Neuronal stem cell (in vitro differentiated cells): ENCODE results near the gene EIF3L.

Experiments
- DNase-seq: peaks from one replicate; pipeline ENCODE4 v3.0.0-alpha.2; 2013; ENCODE audit warnings: low spot score
- H2AFZ ChIP-seq: one replicate; pipeline ENCODE4 v1.6.1; 2013; ENCODE audit warnings: mild to moderate bottlenecking, low read length, inconsistent platforms
- H2AK5ac ChIP-seq: 2 replicates; pipeline ENCODE4 v1.6.1; 2013; ENCODE audit warnings: low read depth, mild to moderate bottlenecking, inconsistent platforms, low read length, moderate library complexity, mixed read lengths
- H2BK120ac ChIP-seq: 2 replicates; pipeline ENCODE4 v1.6.1; 2013; ENCODE audit warnings: low read depth, mild to moderate bottlenecking, inconsistent platforms, low read length, moderate library complexity, mixed read lengths
- H2BK12ac ChIP-seq: one replicate; pipeline ENCODE4 v1.6.1; 2013; ENCODE audit warnings: low read length, inconsistent platforms
- H2BK15ac ChIP-seq: 2 replicates; pipeline ENCODE4 v1.6.1; 2013; ENCODE audit warnings: mild to moderate bottlenecking, low read length, inconsistent platforms, mixed read lengths
- H2BK5ac ChIP-seq: one replicate; pipeline ENCODE4 v1.6.1; 2013; ENCODE audit warnings: inconsistent platforms, mild to moderate bottlenecking, low read length, moderate library complexity
- H3K14ac ChIP-seq: one replicate; pipeline ENCODE4 v1.6.1; 2013; ENCODE audit warnings: low read length, inconsistent platforms
- H3K18ac ChIP-seq: 2 replicates; pipeline ENCODE4 v1.6.1; 2013; ENCODE audit warnings: low read length, inconsistent platforms
- H3K23ac ChIP-seq: 2 replicates; pipeline ENCODE4 v1.6.1; 2013; ENCODE audit warnings: low read depth, mild to moderate bottlenecking, mixed read lengths, low read length, inconsistent platforms; ENCODE audit not compliant: poor library complexity
- H3K27ac ChIP-seq: replicated peaks from 3 replicates; pipeline ENCODE4 v1.5.1; 2013; ENCODE audit warnings: low read length, inconsistent platforms
- H3K27me3 ChIP-seq, 3 experiments: 2 replicates each; pipeline ENCODE4 v1.6.1; 2013; ENCODE audit warnings: low read length in 3 of 3, mild to moderate bottlenecking in 2 of 3, inconsistent platforms in 1 of 3, low read depth in 1 of 3, mixed read lengths in 1 of 3, moderate library complexity in 1 of 3; ENCODE audit not compliant: control insufficient read depth in 3 of 3, insufficient read depth in 3 of 3
- H3K36me3 ChIP-seq, 2 donors: replicated peaks in 1 of 2; 2 replicates each; pipeline ENCODE4 v1.6.1; 2013; ENCODE audit warnings: low read length in 2 of 2; ENCODE audit not compliant: control insufficient read depth in 2 of 2, insufficient read depth in 2 of 2
- H3K4ac ChIP-seq: 2 replicates; pipeline ENCODE4 v1.6.1; 2013; ENCODE audit warnings: inconsistent platforms, mild to moderate bottlenecking, low read length, moderate library complexity
- H3K4me1 ChIP-seq, 2 donors: 1 replicate in 1 of 2; 2 replicates in 1 of 2; pipeline ENCODE4 v1.6.1; 2013; ENCODE audit warnings: low read length in 2 of 2, low read depth in 1 of 2; ENCODE audit not compliant: control insufficient read depth in 2 of 2, insufficient read depth in 1 of 2
- H3K4me2 ChIP-seq: one replicate; pipeline ENCODE4 v1.6.1; 2013; ENCODE audit warnings: mild to moderate bottlenecking, low read length, inconsistent platforms; ENCODE audit not compliant: insufficient read depth, poor library complexity, severe bottlenecking
- H3K4me3 ChIP-seq, 2 donors: 2 replicates each; pipeline ENCODE4 v1.5.1; 2013; ENCODE audit warnings: low read length in 2 of 2, mild to moderate bottlenecking in 2 of 2, inconsistent platforms in 1 of 2, moderate library complexity in 1 of 2
- H3K79me1 ChIP-seq: one replicate; pipeline ENCODE4 v1.6.1; 2013; ENCODE audit warnings: low read depth, mild to moderate bottlenecking, inconsistent platforms, low read length, moderate library complexity
- H3K9ac ChIP-seq: one replicate; pipeline ENCODE4 v1.6.1; 2013; ENCODE audit warnings: mild to moderate bottlenecking, low read depth, low read length, inconsistent platforms; ENCODE audit not compliant: poor library complexity
- H3K9me3 ChIP-seq, 2 donors: replicated peaks in 1 of 2; 2 replicates each; pipeline versions ENCODE3 to v1.6.1; 2013; ENCODE audit warnings: low read length in 2 of 2, mild to moderate bottlenecking in 2 of 2, inconsistent platforms in 1 of 2, low read depth in 1 of 2, mixed read lengths in 1 of 2, moderate library complexity in 1 of 2; ENCODE audit not compliant: control insufficient read depth in 2 of 2, insufficient read depth in 1 of 2
- H4K8ac ChIP-seq: one replicate; pipeline ENCODE4 v1.6.1; 2013; ENCODE audit warnings: low read depth, mild to moderate bottlenecking, inconsistent platforms, low read length, moderate library complexity
- H4K91ac ChIP-seq: one replicate; pipeline ENCODE4 v1.6.1; 2013; ENCODE audit warnings: low read length, low read depth, mild to moderate bottlenecking, inconsistent platforms; ENCODE audit not compliant: poor library complexity
- WGBS, 2 donors: extraction: QIAGEN DNeasy Blood & Tissue Kit; methylation state at CpG; one replicate each; pipeline ENCODE4 v1.1.7; 2013; ENCODE audit warnings: missing lambda C conversion rate in 2 of 2, mixed read lengths in 1 of 2; ENCODE audit not compliant: insufficient read length in 2 of 2, insufficient replicate concordance in 1 of 2; ENCODE audit errors: extremely low coverage in 2 of 2; 5-methylcytosine and 5-hydroxymethylcytosine counted together

Gene EIF3L

DNA sequence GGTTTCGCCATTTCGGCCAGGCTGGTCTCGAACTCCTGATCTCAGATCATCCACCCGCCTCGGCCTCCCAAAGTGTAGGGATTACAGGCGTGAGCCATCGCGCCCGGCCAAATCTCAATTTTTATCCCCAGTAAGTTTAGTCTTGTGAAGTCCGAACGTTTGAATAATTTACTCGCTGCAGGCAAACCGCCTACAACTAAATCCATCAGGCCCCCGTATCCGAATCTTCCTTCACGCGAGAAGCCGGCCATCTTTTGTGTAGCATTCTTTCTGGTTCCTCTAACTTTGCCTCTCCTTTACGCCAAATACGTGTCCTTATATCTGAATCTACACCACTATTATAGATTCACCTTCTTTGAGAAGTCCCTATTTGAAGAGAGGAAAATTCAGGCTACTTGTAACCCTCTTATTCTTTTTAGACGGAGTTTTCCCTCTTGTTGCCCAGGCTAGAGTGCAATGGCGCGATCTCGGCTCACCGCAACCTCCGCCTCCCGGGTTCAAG lies 581 bp upstream of the EIF3L start:
- no CpG with 5 or more reads among the region's 27 CpGs for WGBS, 2 donors
- Histone ChIP-seq H3K4me3 (peak overlapping the region; percentile 59 to 97), H3K79me1 (peaks cover 11% of the 10 kb centered on the region), H4K91ac (no peak overlapping the region), H2BK120ac (no peak overlapping the region), H3K9ac (peak overlapping the region; percentile 61), H2AFZ (peak overlapping the region; percentile 86), H2BK12ac (no peak overlapping the region), H2BK5ac (no peak overlapping the region), H3K4me2 (peak overlapping the region; percentile 41), H3K27me3 (no peaks in the 10 kb centered on the region), H2AK5ac (peak overlapping the region; percentile 50), H3K27ac (no peak overlapping the region), H3K4me1 (peaks cover 3 to 4% of the 10 kb centered on the region in 2 donors), H3K18ac (no peak overlapping the region), H3K36me3 (peaks cover 17 to 38% of the 10 kb centered on the region in 2 donors), H3K23ac (no peak overlapping the region), H4K8ac (no peak overlapping the region), H3K14ac (no peak overlapping the region), H3K4ac (no peak overlapping the region), H2BK15ac (no peak overlapping the region), H3K9me3 (peaks cover 0 to 7% of the 10 kb centered on the region in 2 donors)
- DNase-seq: no peak

DNA sequence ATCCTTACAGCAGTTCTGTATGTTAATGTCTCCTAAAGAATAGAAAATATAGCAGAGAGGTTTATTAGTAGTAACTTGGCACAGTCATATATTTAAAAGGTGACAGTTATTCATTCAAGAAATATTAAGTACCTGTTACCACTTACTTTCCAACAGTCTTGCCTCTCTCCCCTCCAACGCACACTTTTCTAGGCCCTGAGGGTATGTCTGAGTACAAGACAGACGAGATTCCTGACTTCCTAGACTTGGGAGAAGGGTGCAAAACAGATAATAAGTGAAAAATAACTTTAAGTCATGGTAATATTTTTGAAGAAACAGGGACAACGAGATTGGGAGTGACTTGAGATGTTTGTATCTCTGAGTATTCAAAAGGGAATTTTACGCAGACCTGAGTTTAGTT lies 1.6 kb downstream of the EIF3L start:
- no CpG with 5 or more reads among the region's 4 CpGs for WGBS, 2 donors
- Histone ChIP-seq H3K27me3 (no peaks in the 10 kb centered on the region), H3K23ac (no peak overlapping the region), H3K9me3 (no peaks in the 10 kb centered on the region), H3K36me3 (peaks cover 31 to 60% of the 10 kb centered on the region in 2 donors), H3K4me2 (no peak overlapping the region), H2BK5ac (no peak overlapping the region), H2BK12ac (no peak overlapping the region), H3K18ac (no peak overlapping the region), H3K9ac (no peak overlapping the region), H3K27ac (no peak overlapping the region), H2BK120ac (no peak overlapping the region), H2BK15ac (no peak overlapping the region), H3K14ac (no peak overlapping the region), H4K8ac (no peak overlapping the region), H3K79me1 (peaks cover 11% of the 10 kb centered on the region), H2AK5ac (no peak overlapping the region), H3K4ac (no peak overlapping the region), H2AFZ (no peak overlapping the region), H4K91ac (no peak overlapping the region), H3K4me3 (no peak overlapping the region), H3K4me1 (peaks cover 3 to 4% of the 10 kb centered on the region in 2 donors)
- DNase-seq: no peak

DNA sequence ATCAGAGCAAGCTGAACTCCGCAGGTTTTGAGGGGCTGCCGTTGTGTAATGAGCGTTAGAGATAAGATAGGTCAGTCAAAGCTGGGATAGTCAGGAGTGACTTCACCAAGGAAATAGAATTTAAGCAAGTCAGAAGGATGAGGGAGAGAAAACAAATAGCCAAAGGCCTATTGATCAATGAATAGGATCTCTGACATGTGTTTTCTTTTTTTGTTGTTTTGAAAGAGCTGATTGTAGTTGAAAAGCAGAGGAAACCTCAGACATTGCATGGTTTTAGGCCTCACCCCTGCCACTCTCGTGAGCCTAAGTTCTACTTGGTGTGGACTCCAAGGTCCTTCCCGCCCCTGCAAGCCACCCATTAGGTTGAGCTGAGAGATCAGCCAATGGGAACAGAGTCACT lies 3.2 kb downstream of the EIF3L start:
- no peak overlapping the region for H3K27ac ChIP-seq
- no peak overlapping the region for H3K23ac ChIP-seq
- H3K4me3 ChIP-seq: no peak overlapping the region
- no peak overlapping the region for H2AK5ac ChIP-seq
- H2BK15ac ChIP-seq: no peak overlapping the region
- H3K27me3 ChIP-seq: no peaks in the 10 kb centered on the region
- no peak overlapping the region for H3K9ac ChIP-seq
- H4K91ac ChIP-seq: no peak overlapping the region
- H3K36me3 ChIP-seq: peaks cover 35 to 75% of the 10 kb centered on the region in 2 donors
- H3K4me2 ChIP-seq: no peak overlapping the region
- H3K4me1 ChIP-seq: peaks cover 3 to 4% of the 10 kb centered on the region in 2 donors
- WGBS, 2 donors: no CpG with 5 or more reads among the region's 5 CpGs
- no peak overlapping the region for H3K14ac ChIP-seq
- no peak overlapping the region for H2BK5ac ChIP-seq
- H2BK12ac ChIP-seq: no peak overlapping the region
- no peak overlapping the region for H3K18ac ChIP-seq
- no peak for DNase-seq
- H2BK120ac ChIP-seq: no peak overlapping the region
- H3K79me1 ChIP-seq: peaks cover 11% of the 10 kb centered on the region
- no peak overlapping the region for H2AFZ ChIP-seq
- H3K4ac ChIP-seq: no peak overlapping the region
- no peaks in the 10 kb centered on the region for H3K9me3 ChIP-seq
- no peak overlapping the region for H4K8ac ChIP-seq

DNA sequence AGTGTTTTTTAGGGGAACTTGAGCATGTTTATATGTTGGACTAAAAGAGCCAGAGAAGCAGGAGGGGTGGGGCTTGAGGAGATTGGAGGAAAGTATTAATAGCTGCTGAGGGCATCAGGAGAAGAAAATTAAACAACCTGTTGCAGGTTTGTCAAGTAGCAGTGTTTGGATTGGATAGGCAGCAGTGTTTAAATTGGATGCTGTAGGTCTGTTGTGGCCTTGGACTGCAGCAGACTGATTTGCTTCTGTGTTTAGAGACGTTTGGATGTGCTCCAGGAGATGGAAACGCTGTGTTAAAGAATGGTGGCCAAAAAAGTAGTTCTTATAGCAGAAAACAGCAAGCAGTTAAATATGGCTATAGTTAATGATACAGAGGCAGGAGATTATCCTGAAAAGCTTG lies 5.7 kb downstream of the EIF3L start:
- Histone ChIP-seq H3K79me1 (peaks cover under 1% of the 10 kb centered on the region), H2AK5ac (no peak overlapping the region), H3K4me1 (peaks cover 1 to 3% of the 10 kb centered on the region in 2 donors), H3K4ac (no peak overlapping the region), H3K9ac (no peak overlapping the region), H2AFZ (no peak overlapping the region), H3K27ac (no peak overlapping the region), H2BK120ac (no peak overlapping the region), H3K14ac (no peak overlapping the region), H3K27me3 (no peaks in the 10 kb centered on the region), H4K8ac (no peak overlapping the region), H3K18ac (no peak overlapping the region), H4K91ac (no peak overlapping the region), H3K36me3 (peaks cover 41 to 92% of the 10 kb centered on the region in 2 donors), H3K4me2 (no peak overlapping the region), H2BK12ac (no peak overlapping the region), H3K23ac (no peak overlapping the region), H2BK5ac (no peak overlapping the region), H3K9me3 (no peaks in the 10 kb centered on the region), H2BK15ac (no peak overlapping the region), H3K4me3 (no peak overlapping the region)
- no peak for DNase-seq
- no CpG with 5 or more reads among the region's 2 CpGs for WGBS, 2 donors
